Upper lobe of left lung (tissue), 4 donors: ENCODE results near the gene GALNT6.

Experiments used
- CTCF ChIP-seq, 6 experiments: fragments of 450-650 bp in 4 of 6; fragments of 200-600 bp in 2 of 6; sonication (generic) in 2 of 6; IDR thresholded peaks; one replicate each; pipeline ENCODE4 v1.5.1; 2016 to 2019; ENCODE audit warnings: antibody characterized with exemption in 6 of 6
- POLR2A ChIP-seq, 4 donors: fragments of 450-650 bp; IDR thresholded peaks; one replicate each; pipeline ENCODE4 v1.5.1; 2016 to 2017; ENCODE audit warnings: antibody characterized with exemption in 4 of 4, mild to moderate bottlenecking in 2 of 4
- POLR2AphosphoS5 ChIP-seq, 2 donors: sonication (generic); formaldehyde crosslinking; IDR thresholded peaks; one replicate each; pipeline ENCODE4 v1.5.1; 2017; ENCODE audit warnings: antibody characterized with exemption in 2 of 2

- TF ChIP-seq CTCF (IDR thresholded peaks at IDR 0.05) = no peak
- TF ChIP-seq POLR2A (IDR thresholded peaks at IDR 0.05) = no peak
- no peak for TF ChIP-seq POLR2AphosphoS5 (IDR thresholded peaks at IDR 0.05)
Measured at GRCh38 chr12:51395283-51396230, 4.4 kb upstream of the GALNT6 start.
